Fibroblast of pulmonary artery (primary cell): ENCODE results near the gene CAPZA2.

Experiments
- DNase-seq: peaks from one replicate; pipeline ENCODE4 v3.0.0-alpha.2; 2010; ENCODE audit warnings: low read depth
- H3K4me3 ChIP-seq: replicated peaks from 2 replicates; pipeline ENCODE4 v1.5.1; 2011; ENCODE audit warnings: low read depth, mild to moderate bottlenecking, control low read depth, low read length, moderate library complexity
- TF ChIP-seq, protein P1 (sequence below): IDR thresholded peaks from 2 replicates; pipeline ENCODE4 v1.5.1; 2011; ENCODE audit warnings: mild to moderate bottlenecking, control low read depth, low read length, inconsistent platforms; ENCODE audit errors: missing control alignments

CAPZA2 gene

DNA sequence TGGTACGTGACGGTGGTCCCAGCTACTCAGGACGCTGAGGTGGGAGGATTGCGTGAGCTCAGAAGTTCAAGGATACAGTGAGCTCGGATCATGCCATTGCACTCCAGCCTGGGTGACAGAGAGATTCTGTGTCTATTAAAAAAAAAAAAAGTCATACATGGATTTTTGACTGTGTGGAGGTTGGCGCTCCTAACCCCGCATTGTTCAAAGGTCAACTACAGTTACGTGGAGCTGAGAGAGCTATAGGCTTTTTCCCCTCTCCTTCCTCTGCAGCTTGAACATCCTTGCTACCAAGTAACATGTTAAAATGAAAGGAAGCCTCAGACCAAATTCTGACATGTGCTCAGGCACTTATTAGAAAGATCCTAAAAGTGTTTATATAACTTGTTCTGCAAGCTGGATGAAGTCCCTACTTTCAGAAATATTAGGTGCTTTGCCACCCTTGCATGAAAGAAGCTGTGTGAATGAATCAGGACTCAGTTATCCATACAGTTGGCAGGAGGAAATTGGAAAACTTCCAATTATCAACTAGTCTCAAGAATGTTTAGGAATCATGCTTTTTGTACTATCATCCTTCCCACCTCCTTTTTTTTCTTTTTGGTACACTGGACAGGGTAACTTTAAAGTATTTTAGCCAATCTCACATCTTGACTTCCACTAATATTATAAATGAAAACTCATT, 78.4 kb downstream of the CAPZA2 start:
- DNase-seq, result no peak
- TF ChIP-seq, protein P1, sequence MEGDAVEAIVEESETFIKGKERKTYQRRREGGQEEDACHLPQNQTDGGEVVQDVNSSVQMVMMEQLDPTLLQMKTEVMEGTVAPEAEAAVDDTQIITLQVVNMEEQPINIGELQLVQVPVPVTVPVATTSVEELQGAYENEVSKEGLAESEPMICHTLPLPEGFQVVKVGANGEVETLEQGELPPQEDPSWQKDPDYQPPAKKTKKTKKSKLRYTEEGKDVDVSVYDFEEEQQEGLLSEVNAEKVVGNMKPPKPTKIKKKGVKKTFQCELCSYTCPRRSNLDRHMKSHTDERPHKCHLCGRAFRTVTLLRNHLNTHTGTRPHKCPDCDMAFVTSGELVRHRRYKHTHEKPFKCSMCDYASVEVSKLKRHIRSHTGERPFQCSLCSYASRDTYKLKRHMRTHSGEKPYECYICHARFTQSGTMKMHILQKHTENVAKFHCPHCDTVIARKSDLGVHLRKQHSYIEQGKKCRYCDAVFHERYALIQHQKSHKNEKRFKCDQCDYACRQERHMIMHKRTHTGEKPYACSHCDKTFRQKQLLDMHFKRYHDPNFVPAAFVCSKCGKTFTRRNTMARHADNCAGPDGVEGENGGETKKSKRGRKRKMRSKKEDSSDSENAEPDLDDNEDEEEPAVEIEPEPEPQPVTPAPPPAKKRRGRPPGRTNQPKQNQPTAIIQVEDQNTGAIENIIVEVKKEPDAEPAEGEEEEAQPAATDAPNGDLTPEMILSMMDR, result no peak
- H3K4me3 ChIP-seq, result no peak overlapping the region

DNA sequence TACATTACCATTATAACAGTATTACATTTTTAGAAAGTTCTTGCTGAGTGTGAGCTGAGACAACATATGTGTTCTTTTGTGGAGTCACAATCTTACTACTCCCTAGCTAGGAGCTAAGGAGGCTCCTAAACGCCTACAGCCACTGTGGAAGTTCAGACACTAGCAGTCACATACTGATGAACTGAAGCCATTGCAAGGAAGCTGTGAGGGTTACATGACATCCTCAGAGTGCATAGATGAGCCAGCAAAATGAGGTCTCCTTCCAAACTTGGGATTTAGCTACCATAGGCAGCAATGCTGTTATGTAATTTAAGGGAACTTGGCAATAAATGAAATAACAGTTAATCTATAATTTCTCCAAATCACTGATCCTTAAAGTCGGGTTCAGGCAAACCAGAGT, 80.1 kb downstream of the CAPZA2 start:
- no peak overlapping the region for H3K4me3 ChIP-seq
- no peak for DNase-seq
- TF ChIP-seq, protein P1, result no peak

DNA sequence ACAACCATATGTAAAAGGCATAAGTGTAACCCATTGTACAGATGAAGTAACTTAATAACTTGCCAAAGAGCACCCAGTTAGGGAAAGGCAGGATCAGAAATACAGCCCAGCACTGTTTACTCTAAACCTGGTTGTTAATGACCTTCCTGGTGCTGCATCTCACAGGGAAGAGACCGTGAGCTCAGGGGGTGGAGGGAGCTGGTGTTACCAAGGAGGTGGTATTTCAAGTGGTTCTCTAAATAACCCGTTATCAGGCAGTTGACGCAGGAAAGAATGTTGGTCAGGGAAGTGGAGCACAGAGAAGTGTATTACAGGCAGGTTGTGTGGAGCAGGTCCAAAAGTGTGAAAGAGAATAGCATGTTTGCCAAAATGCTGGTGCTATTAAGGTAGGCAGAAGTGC, 86.5 kb downstream of the CAPZA2 start:
- TF ChIP-seq, protein P1, result no peak
- H3K4me3 ChIP-seq, result no peak overlapping the region
- DNase-seq, result no peak

DNA sequence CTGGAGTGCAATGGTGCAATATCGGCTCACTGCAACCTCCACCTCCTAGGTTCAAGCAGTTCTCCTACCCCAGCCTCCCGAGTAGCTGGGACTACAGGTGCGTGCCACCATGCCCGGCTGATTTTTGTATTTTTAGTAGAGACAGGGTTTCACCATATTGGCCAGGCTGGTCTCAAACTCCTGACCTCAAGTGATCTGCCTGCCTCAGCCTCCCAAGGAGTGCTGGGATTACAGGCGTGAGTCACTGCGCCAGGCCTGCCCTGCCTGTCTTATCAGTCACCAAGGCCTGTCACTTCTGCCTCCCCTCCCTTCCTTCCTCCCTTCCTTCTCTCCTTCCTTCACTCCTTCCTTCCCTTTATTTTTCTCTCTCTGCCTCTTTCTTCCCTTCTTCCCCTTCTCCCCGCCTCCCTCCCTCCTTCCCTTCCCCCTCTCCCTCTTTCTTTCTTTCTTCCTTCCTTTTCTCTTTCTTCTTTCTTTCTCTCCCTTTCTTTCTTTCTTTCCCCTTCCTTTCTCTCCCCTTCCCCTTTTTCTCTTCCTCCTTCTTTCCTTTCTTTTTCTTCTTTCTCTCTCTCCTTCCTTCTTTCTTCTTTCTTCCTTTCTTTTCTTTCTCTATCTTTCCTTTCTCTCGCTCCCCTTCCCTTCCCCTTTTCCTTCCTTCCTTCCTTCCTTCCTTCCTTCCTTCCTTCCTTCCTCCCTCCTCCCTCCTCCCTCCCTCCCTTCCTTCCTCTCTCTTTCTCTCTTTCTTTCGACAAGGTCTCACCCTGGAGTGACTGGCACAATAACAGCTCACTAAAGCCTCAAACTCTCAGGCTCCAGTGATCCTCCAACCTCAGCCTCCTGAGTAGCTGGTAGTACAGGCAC, 87.8 kb downstream of the CAPZA2 start:
- TF ChIP-seq, protein P1, result no peak
- no peak overlapping the region for H3K4me3 ChIP-seq
- no peak for DNase-seq

DNA sequence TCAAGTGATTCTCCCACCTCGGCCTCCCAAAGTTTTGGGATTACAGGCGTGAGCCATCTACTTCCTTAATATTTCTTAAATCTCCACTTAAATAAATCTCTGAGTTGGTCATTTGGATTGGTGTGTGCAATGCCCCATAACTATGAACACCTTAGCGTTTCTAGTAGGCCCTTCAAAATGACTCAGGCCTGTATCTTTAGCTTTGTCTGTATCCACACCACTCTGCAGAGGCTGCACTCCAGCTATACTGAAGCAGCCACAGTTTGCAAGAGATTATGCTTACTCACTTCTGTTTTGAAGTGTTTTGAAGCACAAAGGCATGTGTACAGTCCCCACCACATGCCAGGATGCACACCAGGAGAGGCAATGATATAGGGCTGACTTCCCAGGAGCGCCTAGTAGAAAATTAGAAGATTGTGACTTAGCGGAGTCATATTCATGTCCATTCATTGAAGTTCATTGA, 88.5 kb downstream of the CAPZA2 start:
- TF ChIP-seq, protein P1, result no peak
- DNase-seq, result no peak
- no peak overlapping the region for H3K4me3 ChIP-seq

DNA sequence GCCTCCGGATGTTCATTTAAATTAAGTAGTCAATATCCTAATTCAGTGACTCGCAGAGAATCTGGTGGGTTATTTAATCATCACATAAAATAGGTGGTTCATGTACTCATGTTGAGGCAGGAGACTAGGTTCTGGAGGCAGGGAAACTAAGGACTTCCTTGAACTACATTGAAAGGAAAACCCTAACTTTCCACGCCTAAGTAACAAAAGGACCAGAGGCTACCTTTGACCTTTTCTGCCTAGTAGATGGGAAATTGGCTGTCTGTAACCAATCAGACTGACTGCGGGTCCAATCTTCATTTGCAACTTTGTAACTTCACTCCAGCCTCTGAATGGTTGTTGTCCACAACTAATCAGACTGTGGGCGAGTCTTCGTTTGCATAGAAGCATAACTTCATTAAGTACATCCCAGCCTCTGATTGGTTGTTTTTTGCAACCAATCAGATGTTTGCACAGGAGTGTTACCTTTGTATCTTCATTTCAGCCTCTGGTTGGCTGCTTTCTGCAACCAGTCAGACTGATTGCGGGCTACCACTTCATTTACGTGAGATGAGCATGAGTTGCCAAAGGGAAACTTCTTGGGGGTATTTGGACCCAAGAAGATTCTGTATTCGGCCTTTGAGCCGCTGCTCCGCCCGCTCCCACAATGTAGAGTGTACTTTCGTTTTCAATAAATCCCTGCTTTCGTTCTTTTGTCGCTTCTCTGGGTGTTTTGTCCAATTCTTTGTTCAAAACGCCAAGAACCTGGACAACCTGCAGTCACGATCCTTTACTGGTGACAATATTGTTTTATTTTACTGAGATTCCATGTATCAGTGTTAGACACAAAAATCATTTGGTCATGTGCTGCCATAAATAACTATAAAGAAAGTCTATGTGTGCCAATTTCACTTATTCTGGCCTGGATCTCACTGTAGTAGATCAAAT, 89.2 kb downstream of the CAPZA2 start:
- TF ChIP-seq, protein P1, result no peak
- no peak overlapping the region for H3K4me3 ChIP-seq
- DNase-seq, result no peak
